Measurements from ENCODE around the gene ABCC1.
"Not testable (repeated sequence)": the region's sequence is repeated elsewhere in the genome, so short reads cannot be mapped to it uniquely, and the experiment has no call there.

ABCC1 gene

DNA sequence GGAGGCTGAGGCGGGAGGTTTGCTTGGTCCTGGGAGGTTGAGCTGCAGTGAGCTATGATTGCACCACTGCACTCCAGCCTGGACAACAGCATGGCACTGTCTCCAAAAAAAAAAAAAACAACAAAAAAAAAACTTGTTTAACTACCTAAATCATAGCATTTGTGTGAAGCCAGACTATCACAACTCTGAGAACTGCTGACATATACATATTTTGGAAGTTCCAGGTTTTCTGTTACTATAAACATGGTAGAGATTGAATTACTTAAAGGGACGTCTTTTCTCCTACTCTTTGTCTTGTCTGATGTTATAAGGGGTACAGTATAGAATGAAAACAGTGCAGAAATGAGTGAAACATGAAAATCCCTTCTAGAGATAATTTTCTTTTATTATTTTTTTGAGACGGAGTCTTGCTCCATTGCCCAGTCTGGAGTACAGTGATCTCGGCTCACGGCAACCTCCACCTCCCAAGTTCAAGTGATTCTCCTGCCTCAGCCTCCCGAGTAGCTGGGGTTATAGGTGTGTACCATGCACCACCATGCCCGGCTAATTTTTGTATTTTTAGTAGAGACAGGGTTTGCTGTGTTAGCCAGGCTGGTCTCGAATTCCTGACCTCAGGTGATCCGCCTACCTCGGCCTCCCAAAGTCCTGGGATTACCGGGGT, 18.4 kb downstream of the ABCC1 start:
- no peak for DNase-seq

- DNase-seq: no peak
Measured at GRCh38 chr16:15970202-15970601, 20.8 kb downstream of the ABCC1 start.

- no peak for DNase-seq
Measured at GRCh38 chr16:15970743-15971439, 21.5 kb downstream of the ABCC1 start.

GRCh38 chr16:15971440-15971815, 22.0 kb downstream of the ABCC1 start:
- DNase-seq: no peak

GRCh38 chr16:15972046-15972868, 22.8 kb downstream of the ABCC1 start:
- no peak for DNase-seq

- DNase-seq: no peak
Measured at GRCh38 chr16:15973421-15973820, 24.0 kb downstream of the ABCC1 start.

- DNase-seq: no peak
Measured at GRCh38 chr16:15974057-15974456, 24.6 kb downstream of the ABCC1 start.

- no peak for DNase-seq
Measured at GRCh38 chr16:15975172-15975571, 25.8 kb downstream of the ABCC1 start.

GRCh38 chr16:15976225-15976812, 26.9 kb downstream of the ABCC1 start:
- no peak for DNase-seq

DNA sequence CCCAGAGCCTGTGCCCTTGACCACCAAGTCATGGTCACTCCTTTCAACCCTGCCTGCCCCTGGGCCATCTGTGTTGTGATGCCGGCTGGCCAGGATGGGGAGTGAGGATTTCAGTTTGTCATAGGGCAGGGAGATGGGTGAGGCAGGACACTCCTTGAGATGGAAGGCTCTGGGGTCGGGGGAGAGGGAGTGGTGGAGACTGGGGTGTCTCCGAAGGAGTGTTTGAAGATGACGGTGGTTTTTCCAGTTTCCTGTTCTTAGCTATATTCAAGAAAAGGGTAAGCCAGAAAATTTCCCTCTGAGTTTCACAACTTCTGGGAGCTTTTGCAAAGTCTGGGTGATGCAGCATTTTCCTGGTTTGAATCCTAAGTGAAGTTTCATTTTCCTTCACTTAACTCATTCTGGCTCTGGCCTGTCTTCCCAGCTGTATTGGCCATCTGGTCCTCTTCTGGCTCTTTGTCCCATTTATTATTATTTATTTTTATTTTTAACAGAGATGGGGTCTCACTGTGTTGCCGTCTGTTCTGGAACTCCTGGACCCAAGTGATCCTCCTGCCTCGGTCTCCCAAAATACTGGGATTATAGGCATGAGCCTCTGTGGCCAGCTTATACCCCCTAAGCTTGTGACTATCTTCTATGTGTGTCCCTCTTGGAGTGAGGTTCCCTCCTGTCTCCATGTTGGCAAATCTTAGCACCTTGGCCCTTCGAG, 27.7 kb downstream of the ABCC1 start:
- no peak for DNase-seq

- DNase-seq: no peak
Measured at GRCh38 chr16:15979801-15980200, 30.4 kb downstream of the ABCC1 start.

DNA sequence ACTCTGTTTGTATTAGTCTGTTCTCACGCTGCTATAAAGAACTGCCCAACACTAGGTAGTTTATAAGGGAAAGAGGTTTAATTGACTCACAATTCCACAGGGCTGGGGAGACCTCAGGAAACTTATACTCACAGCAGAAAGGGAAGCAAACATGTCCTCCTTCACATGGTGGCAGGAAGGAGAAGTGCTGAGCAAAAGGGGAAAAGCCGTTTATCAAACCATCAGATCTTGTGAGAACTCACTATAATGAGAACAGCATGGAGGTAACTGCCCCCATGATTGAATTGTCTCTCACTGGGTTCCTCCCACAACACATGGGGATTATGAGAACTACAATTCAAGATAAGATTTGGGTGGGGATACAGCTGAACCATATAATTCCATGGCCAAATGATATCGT, 30.9 kb downstream of the ABCC1 start:
- DNase-seq: no peak

GRCh38 chr16:15981382-15981781, 32.0 kb downstream of the ABCC1 start:
- no peak for DNase-seq

- not testable (repeated sequence) for DNase-seq
Measured at GRCh38 chr16:15982194-15982915, 32.9 kb downstream of the ABCC1 start.

- DNase-seq: no peak
Measured at GRCh38 chr16:15983898-15984297, 34.5 kb downstream of the ABCC1 start.

DNA sequence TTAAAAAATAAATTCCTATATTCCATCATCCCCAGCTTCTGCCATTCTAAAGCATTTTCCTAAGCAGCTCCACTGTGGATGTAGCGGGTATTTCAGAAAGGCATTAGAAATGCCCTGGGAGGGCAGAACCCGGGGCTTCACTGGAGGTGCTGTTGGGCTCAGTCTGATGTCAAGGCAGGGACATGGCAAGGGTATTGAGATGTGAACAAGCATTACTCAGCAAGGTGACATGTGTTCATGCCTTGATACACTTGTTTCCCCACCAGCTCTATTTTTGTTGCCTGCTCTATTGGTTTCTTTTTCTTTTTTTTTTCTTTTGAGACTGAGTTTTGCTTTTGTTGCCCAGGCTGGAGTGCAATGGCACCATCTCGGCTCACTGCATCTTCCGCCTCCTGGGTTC, 35.7 kb downstream of the ABCC1 start:
- no peak for DNase-seq

GRCh38 chr16:15986261-15986660, 36.8 kb downstream of the ABCC1 start:
- no peak for DNase-seq

- DNase-seq: no peak
Measured at GRCh38 chr16:15988268-15989013, 39.0 kb downstream of the ABCC1 start.

DNA sequence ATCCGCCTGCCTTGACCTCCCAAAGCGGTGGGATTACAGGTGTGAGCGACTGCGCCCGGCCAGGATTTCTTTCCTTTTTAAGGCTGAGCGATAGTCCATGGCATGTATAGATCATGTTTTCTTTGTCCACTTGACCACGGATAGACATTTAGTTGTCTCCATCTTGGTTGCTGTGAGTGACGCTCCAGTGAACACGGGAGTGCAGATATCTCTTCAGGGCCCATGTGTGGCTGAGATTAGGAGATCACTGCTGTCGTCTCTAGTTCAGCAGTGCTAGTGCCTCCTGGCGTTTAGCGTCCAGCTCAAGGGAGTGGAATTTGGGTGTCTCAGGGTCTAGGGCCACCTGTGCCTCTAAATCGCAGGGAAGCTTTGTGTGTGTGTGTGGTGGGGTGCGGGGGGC, 41.5 kb downstream of the ABCC1 start:
- no peak for DNase-seq

DNA sequence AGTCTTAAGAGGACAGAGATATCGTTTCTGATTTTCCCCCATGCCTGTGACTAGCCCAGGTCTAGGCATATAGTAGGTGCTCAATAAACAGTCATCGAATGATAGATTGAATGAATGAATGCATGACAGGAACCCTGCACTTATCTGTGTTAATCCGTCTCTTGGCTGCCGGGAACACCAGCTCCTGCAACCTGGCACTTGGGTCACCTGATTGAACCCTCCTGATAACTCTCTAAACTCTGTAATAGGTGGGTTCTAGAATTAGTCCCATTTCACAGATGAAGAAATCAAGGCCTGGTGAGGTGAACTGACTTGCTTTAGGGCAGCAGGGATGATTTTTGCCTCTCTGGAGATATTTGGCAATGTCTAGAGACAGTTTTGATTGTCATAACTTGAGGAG, 43.7 kb downstream of the ABCC1 start:
- no peak for DNase-seq

DNA sequence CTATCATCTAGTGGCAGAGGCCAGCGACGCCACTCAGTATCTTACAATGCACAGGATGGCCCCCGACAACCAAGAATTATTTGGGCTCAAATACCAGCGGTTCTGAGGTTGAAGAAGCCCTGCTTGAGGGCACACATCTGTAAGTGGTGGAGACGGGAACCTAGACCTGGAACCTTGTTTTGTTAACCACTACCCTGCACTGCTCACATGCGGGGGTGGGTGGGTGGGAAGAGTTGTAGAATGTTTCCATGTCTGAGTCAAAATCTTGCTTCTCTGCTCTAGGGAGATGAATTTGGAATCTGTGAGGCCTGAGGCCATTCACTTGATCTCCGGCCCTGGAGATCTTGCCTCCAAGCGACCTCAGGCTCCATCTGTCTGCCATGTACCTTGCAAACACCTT, 44.1 kb downstream of the ABCC1 start:
- DNase-seq: no peak

Data from activated CD4-positive, CD25-positive, alpha-beta regulatory T cell treated with anti-CD3 and anti-CD28 coated beads, Interleukin-2, amount 50 U/mL, for 72 hours (primary cell).